ENCODE results near the gene ZDHHC12.

ZDHHC12 gene

GRCh38 chr9:128731691-128732090 is 7.8 kb upstream of the ZDHHC12 start:
- no peak for DNase-seq (ENCODE audit: extremely low spot score, insufficient read length, low read depth)
- no peak for FAIRE-seq

DNA sequence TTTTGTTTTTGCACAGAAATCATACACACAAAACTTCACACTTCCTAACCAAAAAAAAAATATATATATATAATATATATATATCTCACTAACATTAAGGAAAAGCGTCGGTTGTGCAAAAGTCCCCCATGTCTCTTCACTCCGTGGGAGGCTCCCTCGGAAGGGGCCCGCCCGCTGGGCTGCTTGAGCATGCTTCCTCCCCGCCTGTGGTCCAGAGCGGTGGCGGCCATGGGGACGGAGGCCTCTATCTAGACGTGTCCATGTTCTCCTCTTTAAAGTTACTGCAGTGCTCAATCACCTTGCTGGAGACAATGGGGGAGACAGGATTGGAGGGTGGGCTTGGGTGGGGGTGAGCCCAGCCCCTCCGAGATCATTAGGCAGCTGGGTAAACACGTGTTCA is 7.2 kb upstream of the ZDHHC12 start:
- DNase-seq (ENCODE audit: extremely low spot score, insufficient read length, low read depth): no peak
- FAIRE-seq: no peak

DNA sequence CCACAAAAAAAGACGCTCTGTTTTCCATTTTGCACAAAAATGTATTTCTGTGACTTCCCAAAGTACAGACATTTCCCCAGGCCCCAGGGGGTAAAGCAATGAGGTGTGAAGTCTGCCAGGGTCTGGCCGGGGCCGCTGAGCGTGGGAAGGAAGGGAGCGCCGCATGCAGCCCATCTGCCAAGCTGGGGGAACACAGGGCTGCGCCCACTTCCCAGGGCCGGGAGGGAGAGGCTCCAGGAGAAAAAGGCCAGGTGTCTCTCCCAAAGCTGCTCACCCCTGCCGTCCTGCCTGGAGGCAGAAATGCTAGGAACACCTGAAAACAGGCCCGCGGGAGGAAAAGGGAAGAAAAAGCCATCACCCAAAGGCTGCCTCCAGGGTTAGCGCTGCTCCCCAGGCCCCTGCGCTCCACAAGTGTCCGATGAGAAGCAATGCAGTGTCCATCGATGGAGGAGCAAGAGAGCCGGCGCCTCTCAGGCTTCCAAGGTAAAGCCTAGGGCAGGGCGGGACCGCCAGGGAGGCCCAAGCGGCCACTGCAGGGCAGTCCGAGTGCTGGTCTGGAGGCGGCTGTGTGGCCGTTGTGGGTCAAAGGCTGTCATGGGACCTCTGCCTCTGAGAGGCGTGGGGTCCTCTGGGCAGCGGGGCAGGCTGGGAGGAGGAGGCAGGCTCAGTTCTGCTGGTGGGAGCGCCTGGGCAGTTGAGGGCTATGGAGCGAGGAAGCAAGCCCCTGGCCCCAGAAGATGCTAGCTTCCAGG is 6.0 kb upstream of the ZDHHC12 start:
- no peak for DNase-seq (ENCODE audit: extremely low spot score, insufficient read length, low read depth)
- no peak for FAIRE-seq

DNA sequence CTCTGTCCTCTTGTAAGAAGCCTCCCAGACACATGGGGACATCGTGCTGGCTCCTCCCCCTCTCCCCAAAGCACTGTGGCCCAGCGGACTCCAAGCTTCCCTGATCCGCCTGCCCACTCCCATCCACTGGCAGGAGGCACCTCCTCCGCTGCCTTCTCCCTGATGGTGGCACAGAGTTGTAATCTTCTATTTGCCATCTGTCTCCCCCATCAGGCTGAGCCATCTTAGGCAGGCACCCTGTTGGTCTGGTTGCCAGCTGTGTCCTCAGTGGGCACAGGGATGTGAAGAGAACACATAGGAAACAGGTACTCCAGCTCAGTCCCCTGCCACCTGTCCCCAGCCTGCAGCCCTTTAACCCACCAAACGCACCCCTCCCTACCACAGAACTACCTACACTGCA is 5.4 kb upstream of the ZDHHC12 start:
- FAIRE-seq: no peak
- DNase-seq (ENCODE audit: extremely low spot score, insufficient read length, low read depth): no peak

DNA sequence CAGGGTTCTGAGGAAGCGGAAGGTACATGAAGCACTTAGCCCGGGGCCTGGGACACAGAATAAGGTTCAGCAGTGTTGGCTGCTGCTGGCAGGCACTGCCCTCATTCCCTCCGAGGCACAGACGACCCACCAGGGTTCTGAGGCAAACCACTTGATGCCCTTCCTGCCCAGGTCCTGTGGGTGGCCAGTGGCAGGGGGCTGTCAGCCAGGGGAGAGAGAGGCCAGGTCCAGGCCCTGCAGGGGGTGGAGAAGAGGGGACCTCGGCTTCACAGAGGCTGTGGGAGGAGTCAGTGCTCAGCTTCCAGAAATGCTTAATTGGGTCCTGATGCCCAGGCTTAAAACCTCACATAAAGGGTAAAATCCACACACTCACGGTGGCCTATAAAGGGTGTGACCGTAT is 4.4 kb upstream of the ZDHHC12 start:
- DNase-seq (ENCODE audit: extremely low spot score, insufficient read length, low read depth): no peak
- FAIRE-seq: no peak

GRCh38 chr9:128727640-128728248 is 3.8 kb upstream of the ZDHHC12 start:
- no peak for DNase-seq (ENCODE audit: extremely low spot score, insufficient read length, low read depth)
- no peak for FAIRE-seq

DNA sequence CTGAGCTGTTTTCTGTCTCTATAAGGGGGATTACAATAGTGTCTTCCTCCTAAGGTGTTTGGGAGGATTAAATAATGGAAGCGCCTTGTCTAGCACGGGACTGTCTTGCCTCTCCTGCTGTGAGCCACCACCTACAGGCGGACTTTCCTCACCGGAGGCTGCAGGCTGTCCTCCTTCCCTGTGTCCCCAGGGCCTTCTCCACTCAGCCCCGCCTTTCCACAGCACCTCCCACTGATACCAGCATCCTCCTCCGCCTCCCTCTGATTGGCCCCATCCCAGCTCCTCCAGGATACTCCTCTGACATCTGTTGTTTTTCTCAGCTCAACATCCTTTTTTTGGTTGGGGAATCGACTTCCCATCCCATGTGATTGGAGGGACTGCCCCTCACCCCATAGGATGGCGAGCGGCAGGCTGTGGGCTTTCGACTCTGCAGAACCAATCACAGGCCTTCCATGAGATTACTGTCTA is 851 bp upstream of the ZDHHC12 start:
- DNase-seq (ENCODE audit: extremely low spot score, insufficient read length, low read depth): peak; percentile 66
- peak; percentile 85 for FAIRE-seq

DNA sequence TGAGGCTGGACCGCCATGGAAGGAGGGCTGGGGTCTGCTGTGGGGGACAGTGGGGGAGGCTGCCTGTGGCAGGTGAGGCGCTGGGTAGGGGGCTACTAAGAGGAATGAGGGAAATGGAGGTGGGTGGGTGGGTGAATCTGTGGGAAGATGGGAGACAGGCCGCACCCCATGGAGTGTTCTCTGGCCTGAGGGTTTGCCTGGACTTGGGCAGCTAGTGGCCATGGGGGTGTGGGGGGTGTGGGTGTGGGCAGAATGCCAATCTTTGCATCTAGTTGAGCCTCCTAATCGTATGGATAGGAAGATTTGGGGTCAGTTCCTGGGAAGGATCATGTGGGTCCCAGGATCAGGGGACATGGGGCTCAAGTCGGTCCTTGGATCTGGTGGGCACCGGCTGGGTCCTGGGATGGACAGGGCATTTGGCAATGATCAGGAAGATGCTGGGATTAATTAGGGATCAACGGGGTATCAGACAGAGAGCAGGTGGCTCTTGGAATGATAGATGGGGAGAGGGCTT is 518 bp downstream of the ZDHHC12 start:
- no peak for DNase-seq (ENCODE audit: extremely low spot score, insufficient read length, low read depth)
- peak; percentile 31 for FAIRE-seq

GRCh38 chr9:128722380-128723351 is 1.3 kb downstream of the ZDHHC12 start:
- DNase-seq (ENCODE audit: extremely low spot score, insufficient read length, low read depth) (no peak), FAIRE-seq (no peak)

DNA sequence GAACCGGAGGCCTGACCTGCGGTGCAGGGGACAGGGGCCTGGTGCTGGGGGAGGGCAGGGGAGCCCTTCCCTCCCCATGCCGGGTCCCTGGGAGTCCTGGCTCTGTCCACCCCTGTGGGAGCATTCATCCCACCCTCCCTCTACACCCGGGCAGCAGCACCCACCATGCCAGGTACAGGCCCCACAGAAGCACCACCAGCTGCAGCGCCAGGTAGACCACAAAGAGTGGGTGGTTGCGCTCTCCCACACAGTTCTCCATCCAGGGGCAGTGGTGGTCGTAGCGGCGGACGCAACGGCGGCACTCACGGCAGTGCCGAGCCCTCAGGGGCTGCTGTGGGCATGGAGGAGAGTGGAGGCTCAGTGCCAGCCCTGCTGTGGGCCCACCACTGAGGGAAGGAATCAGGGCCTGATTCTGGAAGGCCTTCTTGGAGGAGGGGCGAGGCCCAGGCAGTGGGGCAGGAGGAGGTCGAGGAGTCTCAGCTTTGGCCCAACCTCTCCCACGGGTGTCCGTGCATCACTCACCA is 2.4 kb downstream of the ZDHHC12 start:
- FAIRE-seq: no peak
- DNase-seq (ENCODE audit: extremely low spot score, insufficient read length, low read depth): no peak

GRCh38 chr9:128720841-128721486 is 3.0 kb downstream of the ZDHHC12 start:
- DNase-seq (ENCODE audit: extremely low spot score, insufficient read length, low read depth) (no peak), FAIRE-seq (no peak)

DNA sequence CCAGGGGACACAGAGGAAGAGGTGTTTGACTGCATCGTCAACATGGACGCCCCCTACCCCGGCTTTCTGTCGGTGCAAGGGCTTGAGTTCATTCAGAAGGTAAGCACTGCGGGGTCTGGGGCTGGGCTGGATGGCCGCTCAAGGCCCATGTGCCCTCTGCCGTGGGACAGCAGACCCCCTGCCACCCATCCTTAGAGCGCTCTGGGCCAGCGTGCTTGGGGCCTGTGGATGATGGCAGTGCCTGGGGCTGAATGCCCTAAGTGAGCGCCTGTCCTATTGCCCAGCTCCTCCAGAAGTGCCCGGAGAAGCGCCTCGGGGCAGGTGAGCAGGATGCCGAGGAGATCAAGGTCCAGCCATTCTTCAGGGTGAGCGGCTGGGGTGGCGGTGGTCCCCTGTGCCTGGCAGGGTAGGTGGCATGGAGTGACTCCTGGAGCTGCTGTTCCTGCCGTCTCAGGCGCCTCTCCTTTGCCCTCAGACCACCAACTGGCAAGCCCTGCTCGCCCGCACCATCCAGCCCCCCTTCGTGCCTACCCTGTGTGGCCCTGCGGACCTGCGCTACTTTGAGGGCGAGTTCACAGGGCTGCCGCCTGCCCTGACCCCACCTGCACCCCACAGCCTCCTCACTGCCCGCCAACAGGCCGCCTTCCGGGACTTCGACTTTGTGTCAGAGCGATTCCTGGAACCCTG is 3.9 kb downstream of the ZDHHC12 start:
- no peak for DNase-seq (ENCODE audit: extremely low spot score, insufficient read length, low read depth)
- no peak for FAIRE-seq

- DNase-seq (ENCODE audit: extremely low spot score, insufficient read length, low read depth) (no peak), FAIRE-seq (no peak)
Observed at GRCh38 chr9:128718475-128718874, 5.5 kb downstream of the ZDHHC12 start.

DNA sequence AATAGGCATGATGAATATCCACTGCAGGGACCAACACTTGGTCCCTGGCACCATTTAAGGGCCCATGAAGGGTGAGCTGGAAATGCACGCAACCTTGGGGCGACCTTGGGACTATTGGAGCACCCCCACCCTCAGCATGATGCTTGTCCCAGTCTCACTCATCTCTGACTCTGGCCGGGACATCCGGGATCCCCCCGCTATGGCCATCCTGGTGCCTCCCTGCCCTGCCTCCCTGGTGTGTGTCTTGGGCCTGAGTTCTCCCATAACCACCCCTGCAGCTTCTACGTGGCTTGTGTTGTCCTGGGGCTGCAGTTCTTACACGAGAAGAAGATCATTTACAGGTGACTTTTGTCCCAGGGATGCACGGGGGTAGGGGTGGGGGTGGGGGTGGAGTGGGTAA is 5.9 kb downstream of the ZDHHC12 start:
- no peak for DNase-seq (ENCODE audit: extremely low spot score, insufficient read length, low read depth)
- no peak for FAIRE-seq

GRCh38 chr9:128716581-128717254 is 7.2 kb downstream of the ZDHHC12 start:
- no peak for FAIRE-seq
- no peak for DNase-seq (ENCODE audit: extremely low spot score, insufficient read length, low read depth)

- FAIRE-seq: no peak
- DNase-seq (ENCODE audit: extremely low spot score, insufficient read length, low read depth): no peak
Observed at GRCh38 chr9:128715436-128715750, 8.5 kb downstream of the ZDHHC12 start.

- DNase-seq (ENCODE audit: extremely low spot score, insufficient read length, low read depth) (no peak), FAIRE-seq (no peak)
Observed at GRCh38 chr9:128714586-128715435, 9.1 kb downstream of the ZDHHC12 start.

Measured in GM18507 (cell line).